ENCODE measurements around the gene MMP25. TPM values are rescaled to one million over a fixed set of nuclear protein-coding genes. Genes with fewer than 3 reads are reported as not detected.

The MMP25 gene
- total and polyA plus RNA-seq, 9 of the 15 experiments (the other 6 are each of a cell fraction or from before 2014, with no cell fraction given), result 0.03 to 0.04 TPM; not detected in 7

DNA sequence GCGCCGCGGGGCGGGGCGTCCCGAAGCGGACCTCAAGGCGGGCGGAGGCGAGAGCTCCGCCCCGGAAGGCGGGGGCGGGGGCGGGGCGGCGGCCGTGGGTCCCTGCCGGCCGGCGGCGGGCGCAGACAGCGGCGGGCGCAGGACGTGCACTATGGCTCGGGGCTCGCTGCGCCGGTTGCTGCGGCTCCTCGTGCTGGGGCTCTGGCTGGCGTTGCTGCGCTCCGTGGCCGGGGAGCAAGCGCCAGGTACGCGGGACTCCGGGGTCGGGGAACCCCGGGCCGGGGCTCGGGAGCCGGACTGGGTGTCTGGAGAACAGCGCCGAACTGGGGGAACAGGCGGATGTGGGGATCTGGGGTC is 26.1 kb upstream of the MMP25 start, which contains the start of gene TNFRSF12A (continued):
- no peak for TF ChIP-seq SFPQ (IDR thresholded peaks at IDR 0.05; ENCODE audit: low read depth, low read length)
- TF ChIP-seq RBM22 (IDR thresholded peaks at IDR 0.05; ENCODE audit: low read depth, low read length, poor library complexity, severe bottlenecking), result no peak
- TF ChIP-seq SMARCA5 (IDR thresholded peaks at IDR 0.05), result no peak
- no peak for TF ChIP-seq ZNF224 (CRISPR knock-in tag; IDR thresholded peaks at IDR 0.05)
- TF ChIP-seq, protein P1, sequence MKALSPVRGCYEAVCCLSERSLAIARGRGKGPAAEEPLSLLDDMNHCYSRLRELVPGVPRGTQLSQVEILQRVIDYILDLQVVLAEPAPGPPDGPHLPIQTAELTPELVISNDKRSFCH (CRISPR knock-in tag; IDR thresholded peaks at IDR 0.05), result no peak
- TF ChIP-seq, protein P1 (tag; IDR thresholded peaks at IDR 0.05), result no peak
- TF ChIP-seq CBFA2T2 (conservative IDR thresholded peaks at IDR 0.05), result no peak
- no peak for TF ChIP-seq CCAR2 (IDR thresholded peaks at IDR 0.05; ENCODE audit: low read depth, low read length)
- no peak for TF ChIP-seq ZNF57 (CRISPR knock-in tag; IDR thresholded peaks at IDR 0.05)
- TF ChIP-seq RAD21 (CRISPR knock-in tag; conservative IDR thresholded peaks at IDR 0.05 in 1 of 2, IDR thresholded peaks at IDR 0.05 in 1 of 2), result peak; percentile 6 to 12; a peak in 1 of 4 replicates
- no peak for TF ChIP-seq TCF7 (IDR thresholded peaks at IDR 0.05; ENCODE audit: borderline replicate concordance)
- no peak for TF ChIP-seq CREB1 (IDR thresholded peaks at IDR 0.05)
- TF ChIP-seq CREB1 (CRISPR knock-in tag; IDR thresholded peaks at IDR 0.05), result no peak

Measured in K562 (cell line).